ENCODE results near the gene PTPRC. TPM values are rescaled to one million over a fixed set of nuclear protein-coding genes. Genes with fewer than 3 reads are reported as not detected.

PTPRC gene
- total RNA-seq, 1 donor = 281 TPM

DNA sequence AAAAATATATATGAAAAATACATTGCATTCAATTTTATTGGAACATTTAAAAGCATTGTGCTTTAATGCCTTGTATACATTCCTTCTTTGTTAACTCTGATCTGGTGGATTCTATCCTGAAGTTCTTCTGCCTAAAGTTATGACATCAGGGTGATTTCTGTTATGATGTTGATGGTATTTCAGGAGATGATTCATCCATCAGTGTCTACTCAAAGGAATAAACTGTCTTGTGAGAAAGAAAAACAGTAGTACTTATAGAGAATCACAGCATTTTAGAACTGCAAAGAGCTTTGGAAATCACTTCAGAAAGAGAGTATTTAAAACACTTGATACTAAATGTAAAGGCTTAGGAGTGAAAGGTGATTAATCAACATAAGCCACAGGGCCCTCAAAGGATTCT is 155.7 kb downstream of the PTPRC start:
- DNase-seq (ENCODE audit: low read depth in 2 of 3, low spot score in 2 of 3) = no peak

DNA sequence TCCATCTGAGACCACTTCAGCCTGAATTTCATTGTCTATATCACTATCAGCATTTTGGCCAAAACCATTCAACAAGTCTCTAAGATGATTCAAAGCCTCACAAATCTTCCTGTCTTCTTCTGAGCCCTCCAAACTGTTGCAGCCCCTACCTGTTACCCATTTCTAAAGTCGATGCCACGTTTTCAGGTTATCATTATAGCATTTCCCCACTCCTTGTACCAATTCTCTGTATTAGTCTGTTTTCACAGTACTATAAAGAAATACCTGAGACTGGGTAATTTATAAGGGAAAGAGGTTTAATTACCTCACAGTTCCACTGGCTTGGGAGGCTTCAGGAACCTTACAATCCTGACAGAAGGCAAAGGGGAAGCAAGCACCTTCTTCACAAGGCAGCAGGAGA is 158.8 kb downstream of the PTPRC start:
- no peak for DNase-seq (ENCODE audit: low read depth in 2 of 3, low spot score in 2 of 3)

DNA sequence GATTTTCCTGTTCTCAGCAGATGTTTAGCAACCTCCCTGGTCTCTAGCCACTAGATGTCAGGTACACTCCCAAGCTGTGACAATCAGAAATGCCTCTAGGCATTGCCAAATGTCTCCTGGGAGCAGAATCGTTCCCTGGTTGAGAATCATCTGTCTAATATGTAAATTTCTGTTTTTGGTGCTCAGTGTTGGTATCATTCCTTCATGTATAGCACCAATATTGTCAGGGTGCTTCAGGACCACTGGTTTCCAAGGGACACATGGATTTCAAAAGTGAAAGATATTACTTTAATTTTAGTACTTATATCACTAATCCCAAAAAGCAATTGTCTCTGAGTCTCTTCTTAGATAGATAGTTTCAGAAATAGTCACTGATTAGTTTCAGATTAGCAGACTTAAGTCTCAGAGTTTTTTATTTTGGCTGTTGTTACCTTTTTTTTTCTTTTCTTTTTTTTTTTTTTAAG is 160.1 kb downstream of the PTPRC start:
- DNase-seq (ENCODE audit: low read depth in 2 of 3, low spot score in 2 of 3) = no peak

DNA sequence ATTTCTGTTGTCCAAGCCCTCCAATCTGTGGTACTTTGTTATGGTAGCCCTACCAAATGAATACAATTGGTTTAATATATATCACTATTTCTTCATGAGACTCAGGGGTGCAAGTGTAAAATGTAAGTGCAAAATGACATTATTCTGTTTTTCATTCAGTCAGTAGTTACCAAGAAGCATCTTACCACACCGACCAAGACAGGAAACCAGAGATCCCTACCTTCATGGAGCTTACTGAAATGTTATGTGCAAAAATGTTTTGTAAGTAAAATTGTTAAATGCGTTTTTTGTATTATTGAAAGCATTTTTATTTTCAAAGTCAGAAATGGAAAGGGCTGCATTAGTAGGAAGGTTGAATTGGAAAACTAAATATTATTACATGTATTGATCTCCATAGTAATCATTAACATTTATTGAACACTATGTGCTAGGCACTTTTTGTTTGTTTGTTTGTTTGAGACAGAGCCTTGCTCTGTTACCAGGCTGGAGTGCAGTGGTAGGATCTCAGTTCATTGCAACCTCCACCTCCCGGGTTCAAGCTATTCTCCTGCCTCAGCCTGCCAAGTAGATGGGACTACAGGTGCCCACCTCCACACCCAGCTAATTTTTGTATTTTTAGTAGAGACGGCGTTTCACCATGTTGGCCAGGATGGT is 166.8 kb downstream of the PTPRC start:
- no peak for DNase-seq (ENCODE audit: low read depth in 2 of 3, low spot score in 2 of 3)

DNA sequence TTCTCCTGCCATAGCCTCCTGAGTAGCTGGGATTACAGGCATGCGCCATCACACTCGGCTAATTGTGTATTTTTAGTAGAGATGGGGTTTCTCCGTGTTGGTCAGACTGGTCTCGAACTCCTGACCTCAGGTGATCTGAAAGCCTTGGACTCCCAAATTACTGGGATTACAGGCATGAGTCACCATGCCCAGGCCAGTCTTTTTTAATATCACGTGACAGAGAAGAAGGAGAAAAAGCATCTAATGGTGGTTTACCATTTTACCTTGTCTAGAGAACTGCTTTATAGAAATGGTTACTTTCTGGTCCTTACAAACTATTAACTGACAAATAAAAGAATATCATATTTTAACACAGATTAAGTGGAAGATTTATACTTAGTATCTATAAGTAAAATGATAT is 168.0 kb downstream of the PTPRC start:
- no peak for DNase-seq (ENCODE audit: low read depth in 2 of 3, low spot score in 2 of 3)

Other genes starting within 250 kb of the PTPRC start
- gene ATP6V1G3, start 98.4 kb upstream of the PTPRC start, total RNA-seq = not detected

All from hematopoietic multipotent progenitor cell (in vitro differentiated cells).